WI38 (cell line): ENCODE measurements around the gene PTPRT.

ENCODE experiments used
- H3K4me3 ChIP-seq: 2 replicates; pipeline ENCODE4 v1.5.1; 2011; ENCODE audit warnings: low read depth, mild to moderate bottlenecking, control low read depth, low read length
- CTCF ChIP-seq: IDR thresholded peaks from 2 replicates; pipeline ENCODE4 v1.5.1; 2012; ENCODE audit warnings: low read depth, mild to moderate bottlenecking, control low read depth, low read length

Gene PTPRT

DNA sequence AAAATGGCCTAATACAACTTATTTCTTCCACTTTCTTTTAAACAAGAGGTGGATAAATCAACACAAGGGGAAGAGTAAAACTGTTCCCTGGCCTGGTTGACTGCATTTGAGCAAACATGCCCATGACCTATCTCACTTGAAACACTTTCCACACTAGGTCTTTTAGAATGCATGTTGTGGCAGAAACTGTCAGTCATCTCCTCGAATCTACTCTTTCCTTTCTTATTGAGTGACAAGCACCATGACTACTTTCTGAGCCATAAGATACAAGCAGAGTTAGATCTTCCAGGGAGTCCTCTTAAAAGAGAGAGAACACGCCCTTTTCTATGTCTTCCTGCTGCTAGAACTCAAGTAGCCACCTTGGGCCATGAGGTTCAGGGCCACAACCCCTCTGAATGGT, 66.5 kb downstream of the PTPRT start:
- no peak overlapping the region for H3K4me3 ChIP-seq

DNA sequence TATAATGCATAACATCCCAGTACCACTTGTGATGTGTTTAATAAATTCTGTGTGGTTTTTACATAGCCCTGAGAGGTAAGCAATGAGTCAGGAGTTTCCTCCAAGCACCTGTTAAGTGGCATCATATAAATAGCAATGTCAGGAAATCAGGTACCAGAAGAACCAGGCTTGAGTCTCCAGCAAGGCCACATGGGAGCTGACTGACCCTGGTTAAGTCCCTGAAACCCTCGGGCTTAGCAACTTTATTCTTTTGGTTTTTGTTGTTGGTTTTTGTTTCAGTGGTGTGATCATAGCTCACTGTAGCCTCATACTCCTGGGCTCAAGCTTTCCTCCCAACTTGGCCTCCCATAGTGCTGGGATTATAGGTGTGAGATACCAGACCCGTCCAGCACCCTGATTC, 70.0 kb downstream of the PTPRT start:
- no peak for TF ChIP-seq CTCF
- no peak overlapping the region for H3K4me3 ChIP-seq

More for the DNA sequence above, 66.5 kb downstream of the PTPRT start:
- TF ChIP-seq CTCF: no peak

DNA sequence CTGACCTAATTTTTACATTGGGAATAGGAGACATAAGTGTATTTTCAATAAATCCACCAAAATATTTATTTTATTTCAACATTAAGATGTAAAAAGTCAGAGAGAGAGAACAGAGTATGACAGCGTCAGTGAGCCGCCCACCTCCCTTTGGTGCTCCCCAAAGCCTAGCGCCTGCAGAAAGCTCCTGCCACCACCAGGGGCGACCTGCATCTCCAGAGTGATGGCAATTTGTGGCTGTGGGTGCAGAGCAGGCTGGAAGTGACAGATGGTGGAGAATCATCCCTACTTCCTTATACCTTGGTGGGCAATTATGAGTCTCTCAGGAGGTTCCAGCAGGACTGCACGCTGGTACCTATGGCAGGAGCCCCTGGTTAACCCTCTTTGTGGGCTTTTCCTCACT, 87.3 kb downstream of the PTPRT start:
- no peak for TF ChIP-seq CTCF
- H3K4me3 ChIP-seq: no peak overlapping the region

- no peak overlapping the region for H3K4me3 ChIP-seq
- TF ChIP-seq CTCF: no peak
These were observed 92.8 kb downstream of the PTPRT start for GRCh38 chr20:43096931-43097260.

DNA sequence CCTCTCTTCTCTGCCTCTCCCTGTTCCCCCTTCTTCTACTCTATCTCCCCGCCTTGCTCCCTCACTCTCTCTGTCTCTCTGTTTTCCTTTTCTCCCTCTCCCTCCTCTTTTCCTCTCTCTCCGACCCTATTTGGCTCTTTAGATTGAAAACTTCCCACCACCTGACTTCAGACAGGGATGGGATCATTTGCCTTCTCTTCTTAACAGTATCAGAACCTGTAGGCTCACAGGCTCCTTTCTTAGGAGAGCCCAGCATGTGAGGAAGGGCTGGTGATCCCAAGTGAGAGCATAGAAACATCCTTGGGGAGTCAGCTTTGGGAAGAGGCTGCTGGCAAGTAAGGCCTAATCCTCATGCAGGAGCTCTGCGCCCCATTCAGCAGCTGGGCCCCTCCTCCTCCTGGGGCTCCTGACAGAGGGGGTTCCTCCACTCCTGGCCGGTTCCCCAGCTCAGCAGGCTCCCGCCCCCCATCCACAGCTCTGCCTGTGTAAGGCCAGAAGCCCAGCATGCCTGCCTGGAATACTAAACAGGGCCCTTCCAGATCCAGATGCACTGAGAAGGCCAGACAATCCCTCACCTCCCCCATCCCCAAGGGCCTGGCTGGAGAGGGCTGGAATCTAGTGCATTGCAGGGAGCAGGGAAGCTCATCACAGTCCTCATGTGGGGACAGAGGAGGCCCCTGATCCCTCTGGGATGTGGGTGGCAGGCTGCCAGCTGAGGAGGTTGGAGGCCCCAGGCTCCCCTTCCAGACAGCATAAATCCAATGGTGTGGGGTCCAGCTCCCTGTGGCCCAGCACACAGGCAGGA, 93.4 kb downstream of the PTPRT start:
- no peak overlapping the region for H3K4me3 ChIP-seq
- TF ChIP-seq CTCF: no peak

DNA sequence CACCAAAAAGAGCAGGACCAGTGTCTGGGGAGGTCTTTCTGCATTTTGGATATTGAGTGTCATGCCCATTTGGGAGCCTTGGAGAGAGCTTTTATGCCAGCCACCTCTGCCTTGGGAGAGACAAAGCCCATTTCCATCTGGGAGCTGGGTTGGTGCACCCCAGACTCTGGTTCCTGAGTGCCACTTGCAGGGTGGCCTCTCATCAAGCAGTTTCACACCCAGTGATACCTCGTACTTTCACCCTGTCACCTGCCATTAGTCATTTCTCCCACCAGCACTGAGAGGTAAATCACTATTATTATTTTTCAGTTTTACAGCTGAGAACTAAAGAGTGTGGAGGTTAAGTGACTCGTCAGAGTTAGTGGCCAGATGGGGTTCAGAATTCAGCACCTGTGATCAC, 94.7 kb downstream of the PTPRT start:
- H3K4me3 ChIP-seq: no peak overlapping the region

More for the DNA sequence above, 94.7 kb downstream of the PTPRT start:
- no peak for TF ChIP-seq CTCF
